ENCODE measurements around the gene PRDM15. TPM values are rescaled to one million over a fixed set of nuclear protein-coding genes. Genes with fewer than 3 reads are reported as not detected.

The PRDM15 gene
- total and polyA plus RNA-seq, 4 donors: 1.2 to 5.7 (median 2.1) TPM

DNA sequence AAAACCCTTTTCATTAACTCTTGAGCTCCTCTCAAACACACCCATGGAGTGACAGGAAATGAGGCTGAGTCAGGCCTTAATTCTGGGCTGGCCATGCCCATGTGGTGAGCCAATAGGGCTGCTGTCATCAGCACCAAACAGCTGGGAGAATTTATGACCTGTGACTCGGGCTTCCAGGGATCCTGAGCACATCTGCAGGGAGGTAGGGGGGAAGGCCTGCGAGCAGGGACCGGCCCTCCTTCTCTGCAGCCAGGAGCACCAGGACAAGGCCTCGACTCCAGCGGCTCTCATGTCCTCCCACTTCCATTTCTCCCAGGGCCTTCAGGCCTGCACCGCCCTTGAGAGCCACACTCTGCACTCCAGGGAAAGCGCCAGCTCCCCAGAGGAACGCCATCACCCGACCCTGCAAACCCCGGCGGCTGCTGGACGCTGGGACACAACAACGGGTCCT lies 126.9 kb downstream of the PRDM15 start:
- TF ChIP-seq, protein P1, sequence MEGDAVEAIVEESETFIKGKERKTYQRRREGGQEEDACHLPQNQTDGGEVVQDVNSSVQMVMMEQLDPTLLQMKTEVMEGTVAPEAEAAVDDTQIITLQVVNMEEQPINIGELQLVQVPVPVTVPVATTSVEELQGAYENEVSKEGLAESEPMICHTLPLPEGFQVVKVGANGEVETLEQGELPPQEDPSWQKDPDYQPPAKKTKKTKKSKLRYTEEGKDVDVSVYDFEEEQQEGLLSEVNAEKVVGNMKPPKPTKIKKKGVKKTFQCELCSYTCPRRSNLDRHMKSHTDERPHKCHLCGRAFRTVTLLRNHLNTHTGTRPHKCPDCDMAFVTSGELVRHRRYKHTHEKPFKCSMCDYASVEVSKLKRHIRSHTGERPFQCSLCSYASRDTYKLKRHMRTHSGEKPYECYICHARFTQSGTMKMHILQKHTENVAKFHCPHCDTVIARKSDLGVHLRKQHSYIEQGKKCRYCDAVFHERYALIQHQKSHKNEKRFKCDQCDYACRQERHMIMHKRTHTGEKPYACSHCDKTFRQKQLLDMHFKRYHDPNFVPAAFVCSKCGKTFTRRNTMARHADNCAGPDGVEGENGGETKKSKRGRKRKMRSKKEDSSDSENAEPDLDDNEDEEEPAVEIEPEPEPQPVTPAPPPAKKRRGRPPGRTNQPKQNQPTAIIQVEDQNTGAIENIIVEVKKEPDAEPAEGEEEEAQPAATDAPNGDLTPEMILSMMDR (IDR thresholded peaks at IDR 0.05; ENCODE audit: low read depth, low read length, missing input control): no peak
- TF ChIP-seq, protein P2, sequence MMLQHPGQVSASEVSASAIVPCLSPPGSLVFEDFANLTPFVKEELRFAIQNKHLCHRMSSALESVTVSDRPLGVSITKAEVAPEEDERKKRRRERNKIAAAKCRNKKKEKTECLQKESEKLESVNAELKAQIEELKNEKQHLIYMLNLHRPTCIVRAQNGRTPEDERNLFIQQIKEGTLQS (IDR thresholded peaks at IDR 0.05): no peak
- TF ChIP-seq YY1 (IDR thresholded peaks at IDR 0.05) (no peak), HNF4A (conservative IDR thresholded peaks at IDR 0.05) (no peak), HNF4G (IDR thresholded peaks at IDR 0.05) (no peak), SP1 (IDR thresholded peaks at IDR 0.05) (no peak)
- Histone ChIP-seq H3K27ac (ENCODE audit: low read depth in 1 of 2, low read length in 2 of 2) (no peak overlapping the region), H3K27me3 (ENCODE audit: control insufficient read depth in 4 of 4, insufficient read depth in 4 of 4, low read length in 3 of 4) (no peaks in the 10 kb centered on the region), H3K4me1 (ENCODE audit: control insufficient read depth in 4 of 4, insufficient read depth in 4 of 4, low read length in 3 of 4) (peaks cover 5 to 29% (median 25%) of the 10 kb centered on the region in 4 donors), H3K4me3 (ENCODE audit: low read depth in 1 of 3, low read length in 3 of 3) (no peak overlapping the region), H3K9ac (ENCODE audit: low read depth in 1 of 2, low read length in 2 of 2) (no peak overlapping the region), H3K9me3 (ENCODE audit: control insufficient read depth in 4 of 4, low read length in 3 of 4) (no peaks in the 10 kb centered on the region), H3K36me3 (ENCODE audit: control insufficient read depth in 4 of 4, insufficient read depth in 3 of 4, low read depth in 1 of 4, low read length in 3 of 4) (peaks cover 5 to 49% (median 26%) of the 10 kb centered on the region in 4 donors)
- WGBS: 85% methylated on average over 13 of the region's 13 CpGs
- no peak for DNase-seq (ENCODE audit: low spot score)

DNA sequence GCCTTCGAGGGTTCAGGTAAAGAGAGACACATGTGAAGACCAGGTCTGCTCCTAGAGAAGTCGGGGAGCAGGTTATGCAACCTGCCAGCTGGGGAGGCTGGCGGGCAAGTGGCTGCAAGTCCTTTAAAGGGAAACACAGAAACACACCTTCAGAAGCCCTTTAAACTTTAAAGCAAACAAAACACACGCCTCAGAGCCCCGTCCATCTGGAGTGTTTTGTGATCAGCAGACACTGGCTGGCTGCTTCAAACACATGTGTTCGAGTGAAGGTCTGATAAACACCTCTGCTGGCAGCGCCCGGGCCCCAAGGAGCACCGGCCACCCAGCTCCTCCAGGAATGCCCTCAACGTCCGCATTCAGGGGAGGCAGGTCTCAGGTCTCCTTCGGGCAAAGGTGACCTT lies 127.5 kb downstream of the PRDM15 start:
- WGBS: 55% methylated on average over 12 of the region's 12 CpGs
- H3K27ac ChIP-seq (ENCODE audit: low read depth in 1 of 2, low read length in 2 of 2): peak overlapping the region; percentile 2 to 30
- H3K9me3 ChIP-seq (ENCODE audit: control insufficient read depth in 4 of 4, low read length in 3 of 4): no peaks in the 10 kb centered on the region
- H3K27me3 ChIP-seq (ENCODE audit: control insufficient read depth in 4 of 4, insufficient read depth in 4 of 4, low read length in 3 of 4): no peaks in the 10 kb centered on the region
- H3K9ac ChIP-seq (ENCODE audit: low read depth in 1 of 2, low read length in 2 of 2): no peak overlapping the region
- TF ChIP-seq TAF1 (conservative IDR thresholded peaks at IDR 0.05): no peak
- TF ChIP-seq HNF4A (conservative IDR thresholded peaks at IDR 0.05): no peak
- TF ChIP-seq, protein P3, sequence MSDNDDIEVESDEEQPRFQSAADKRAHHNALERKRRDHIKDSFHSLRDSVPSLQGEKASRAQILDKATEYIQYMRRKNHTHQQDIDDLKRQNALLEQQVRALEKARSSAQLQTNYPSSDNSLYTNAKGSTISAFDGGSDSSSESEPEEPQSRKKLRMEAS (IDR thresholded peaks at IDR 0.05): no peak
- TF ChIP-seq, protein P4, sequence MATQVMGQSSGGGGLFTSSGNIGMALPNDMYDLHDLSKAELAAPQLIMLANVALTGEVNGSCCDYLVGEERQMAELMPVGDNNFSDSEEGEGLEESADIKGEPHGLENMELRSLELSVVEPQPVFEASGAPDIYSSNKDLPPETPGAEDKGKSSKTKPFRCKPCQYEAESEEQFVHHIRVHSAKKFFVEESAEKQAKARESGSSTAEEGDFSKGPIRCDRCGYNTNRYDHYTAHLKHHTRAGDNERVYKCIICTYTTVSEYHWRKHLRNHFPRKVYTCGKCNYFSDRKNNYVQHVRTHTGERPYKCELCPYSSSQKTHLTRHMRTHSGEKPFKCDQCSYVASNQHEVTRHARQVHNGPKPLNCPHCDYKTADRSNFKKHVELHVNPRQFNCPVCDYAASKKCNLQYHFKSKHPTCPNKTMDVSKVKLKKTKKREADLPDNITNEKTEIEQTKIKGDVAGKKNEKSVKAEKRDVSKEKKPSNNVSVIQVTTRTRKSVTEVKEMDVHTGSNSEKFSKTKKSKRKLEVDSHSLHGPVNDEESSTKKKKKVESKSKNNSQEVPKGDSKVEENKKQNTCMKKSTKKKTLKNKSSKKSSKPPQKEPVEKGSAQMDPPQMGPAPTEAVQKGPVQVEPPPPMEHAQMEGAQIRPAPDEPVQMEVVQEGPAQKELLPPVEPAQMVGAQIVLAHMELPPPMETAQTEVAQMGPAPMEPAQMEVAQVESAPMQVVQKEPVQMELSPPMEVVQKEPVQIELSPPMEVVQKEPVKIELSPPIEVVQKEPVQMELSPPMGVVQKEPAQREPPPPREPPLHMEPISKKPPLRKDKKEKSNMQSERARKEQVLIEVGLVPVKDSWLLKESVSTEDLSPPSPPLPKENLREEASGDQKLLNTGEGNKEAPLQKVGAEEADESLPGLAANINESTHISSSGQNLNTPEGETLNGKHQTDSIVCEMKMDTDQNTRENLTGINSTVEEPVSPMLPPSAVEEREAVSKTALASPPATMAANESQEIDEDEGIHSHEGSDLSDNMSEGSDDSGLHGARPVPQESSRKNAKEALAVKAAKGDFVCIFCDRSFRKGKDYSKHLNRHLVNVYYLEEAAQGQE (IDR thresholded peaks at IDR 0.05): no peak
- TF ChIP-seq FOXA1 (IDR thresholded peaks at IDR 0.05): no peak
- no peak for TF ChIP-seq FOXA2 (IDR thresholded peaks at IDR 0.05)
- TF ChIP-seq RXRA (IDR thresholded peaks at IDR 0.05): no peak
- TF ChIP-seq EGR1 (IDR thresholded peaks at IDR 0.05; ENCODE audit: low read depth in 2 of 2): no peak
- TF ChIP-seq SP1 (IDR thresholded peaks at IDR 0.05): no peak
- no peak for TF ChIP-seq HNF4G (IDR thresholded peaks at IDR 0.05)
- no peak for TF ChIP-seq YY1 (IDR thresholded peaks at IDR 0.05)
- DNase-seq (ENCODE audit: low spot score): no peak
- H3K4me3 ChIP-seq (ENCODE audit: low read depth in 1 of 3, low read length in 3 of 3): no peak overlapping the region
- peaks cover 5 to 54% (median 29%) of the 10 kb centered on the region in 4 donors for H3K36me3 ChIP-seq (ENCODE audit: control insufficient read depth in 4 of 4, insufficient read depth in 3 of 4, low read depth in 1 of 4, low read length in 3 of 4)
- peaks cover 5 to 29% (median 25%) of the 10 kb centered on the region in 4 donors for H3K4me1 ChIP-seq (ENCODE audit: control insufficient read depth in 4 of 4, insufficient read depth in 4 of 4, low read length in 3 of 4)

All from liver (tissue), 9 donors.